ENCODE data around the gene AQP2. TPM values are rescaled to one million over a fixed set of nuclear protein-coding genes. Genes with fewer than 3 reads are reported as not detected.

Gene AQP2
- total RNA-seq, 1 experiment from 2014 or later, result not detected

GRCh38 chr12:49920915-49921286 is 29.6 kb upstream of the AQP2 start:
- peaks cover 7% of the 10 kb centered on the region for H3K4me1 Mint-ChIP-seq (ENCODE audit: insufficient read depth, unreplicated experiment)
- no peaks in the 10 kb centered on the region for H3K9me3 Mint-ChIP-seq (ENCODE audit: unreplicated experiment)
- ChIA-PET POLR2A (no interaction called here), CTCF (no interaction called here)
- no peak for TF ChIP-seq CTCF (IDR thresholded peaks at IDR 0.05; ENCODE audit: unreplicated experiment)
- no peaks in the 10 kb centered on the region for H3K36me3 Mint-ChIP-seq (ENCODE audit: insufficient read depth, unreplicated experiment)
- no peak overlapping the region for H3K4me3 Mint-ChIP-seq (ENCODE audit: unreplicated experiment)
- no peaks in the 10 kb centered on the region for H3K27me3 Mint-ChIP-seq (ENCODE audit: insufficient read depth, unreplicated experiment)
- intact Hi-C loops (cut with micrococcal nuclease), result no loop called here
- BruUV-seq (replicated peaks), result no TSS peak
- H3K27ac Mint-ChIP-seq (ENCODE audit: low read depth, unreplicated experiment), result no peak overlapping the region
- no peak for DNase-seq (ENCODE audit: unreplicated experiment)

- Mint-ChIP-seq H3K4me1 (ENCODE audit: insufficient read depth, unreplicated experiment) (peaks cover 7% of the 10 kb centered on the region), H3K9me3 (ENCODE audit: unreplicated experiment) (no peaks in the 10 kb centered on the region), H3K27me3 (ENCODE audit: insufficient read depth, unreplicated experiment) (no peaks in the 10 kb centered on the region), H3K27ac (ENCODE audit: low read depth, unreplicated experiment) (no peak overlapping the region), H3K36me3 (ENCODE audit: insufficient read depth, unreplicated experiment) (no peaks in the 10 kb centered on the region), H3K4me3 (ENCODE audit: unreplicated experiment) (no peak overlapping the region)
- no peak for DNase-seq (ENCODE audit: unreplicated experiment)
- CTCF ChIA-PET, result no interaction called here
- intact Hi-C loops (cut with micrococcal nuclease), result no loop called here
- BruUV-seq (replicated peaks), result no TSS peak
- POLR2A ChIA-PET, result no interaction called here
- no peak for TF ChIP-seq CTCF (IDR thresholded peaks at IDR 0.05; ENCODE audit: unreplicated experiment)
Measured at GRCh38 chr12:49921299-49921698, 29.2 kb upstream of the AQP2 start.

- CTCF ChIA-PET, result no interaction called here
- TF ChIP-seq CTCF (IDR thresholded peaks at IDR 0.05; ENCODE audit: unreplicated experiment), result no peak
- H3K27me3 Mint-ChIP-seq (ENCODE audit: insufficient read depth, unreplicated experiment), result no peaks in the 10 kb centered on the region
- intact Hi-C loops (cut with micrococcal nuclease), result no loop called here
- no peaks in the 10 kb centered on the region for H3K36me3 Mint-ChIP-seq (ENCODE audit: insufficient read depth, unreplicated experiment)
- no peaks in the 10 kb centered on the region for H3K9me3 Mint-ChIP-seq (ENCODE audit: unreplicated experiment)
- POLR2A ChIA-PET, result no interaction called here
- peaks cover 7% of the 10 kb centered on the region for H3K4me1 Mint-ChIP-seq (ENCODE audit: insufficient read depth, unreplicated experiment)
- peak; percentile 16 for DNase-seq (ENCODE audit: unreplicated experiment)
- no peak overlapping the region for H3K4me3 Mint-ChIP-seq (ENCODE audit: unreplicated experiment)
- no TSS peak for BruUV-seq (replicated peaks)
- no peak overlapping the region for H3K27ac Mint-ChIP-seq (ENCODE audit: low read depth, unreplicated experiment)
Measured at GRCh38 chr12:49921936-49922335, 28.6 kb upstream of the AQP2 start.

GRCh38 chr12:49922349-49923034 is 28.0 kb upstream of the AQP2 start:
- BruUV-seq (replicated peaks), result no TSS peak
- H3K4me3 Mint-ChIP-seq (ENCODE audit: unreplicated experiment), result no peak overlapping the region
- intact Hi-C loops (cut with micrococcal nuclease), result no loop called here
- no peak overlapping the region for H3K27ac Mint-ChIP-seq (ENCODE audit: low read depth, unreplicated experiment)
- H3K4me1 Mint-ChIP-seq (ENCODE audit: insufficient read depth, unreplicated experiment), result peaks cover 7% of the 10 kb centered on the region
- ChIA-PET POLR2A (no interaction called here), CTCF (no interaction called here)
- no peak for TF ChIP-seq CTCF (IDR thresholded peaks at IDR 0.05; ENCODE audit: unreplicated experiment)
- H3K9me3 Mint-ChIP-seq (ENCODE audit: unreplicated experiment), result no peaks in the 10 kb centered on the region
- H3K27me3 Mint-ChIP-seq (ENCODE audit: insufficient read depth, unreplicated experiment), result no peaks in the 10 kb centered on the region
- H3K36me3 Mint-ChIP-seq (ENCODE audit: insufficient read depth, unreplicated experiment), result no peaks in the 10 kb centered on the region
- no peak for DNase-seq (ENCODE audit: unreplicated experiment)
